ENCODE measurements around the gene MUC5AC. TPM values are rescaled to one million over a fixed set of nuclear protein-coding genes. Genes with fewer than 3 reads are reported as not detected.
"Not testable (repeated sequence)": the region's sequence is repeated elsewhere in the genome, so short reads cannot be mapped to it uniquely, and the experiment has no call there.

The MUC5AC gene
- total RNA-seq, 2 experiments from 2014 or later: not detected

- no peak for ATAC-seq (ENCODE audit: poor library complexity)
- TF ChIP-seq CTCF (IDR thresholded peaks at IDR 0.05): no peak
- Histone ChIP-seq H3K27me3 (ENCODE audit: control insufficient read depth in 1 of 2, insufficient read depth in 2 of 2, low read length in 2 of 2) (no peaks in the 10 kb centered on the region), H3K4me1 (ENCODE audit: insufficient read depth, low read length) (peaks cover 9% of the 10 kb centered on the region), H3K4me3 (ENCODE audit: low read length) (no peak overlapping the region), H3K27ac (ENCODE audit: low read depth in 1 of 2, low read length in 2 of 2) (no peak overlapping the region), H3K9me3 (ENCODE audit: control insufficient read depth in 1 of 2, insufficient read depth in 1 of 2, low read length in 2 of 2) (peaks cover 0 to 10% of the 10 kb centered on the region in 2 experiments), H3K36me3 (ENCODE audit: insufficient read depth, low read length) (no peaks in the 10 kb centered on the region)
- no peaks in the 10 kb centered on the region for H3K4me1 Mint-ChIP-seq (ENCODE audit: low read depth)
- no peaks in the 10 kb centered on the region for H3K36me3 Mint-ChIP-seq (ENCODE audit: low read depth)
- H3K27me3 Mint-ChIP-seq: no peaks in the 10 kb centered on the region
- ChIA-PET POLR2A (no interaction called here), CTCF (no interaction called here)
- H3K27ac Mint-ChIP-seq: no peak overlapping the region
- no peak overlapping the region for H3K4me3 Mint-ChIP-seq
- intact Hi-C loops (cut with DNase I, micrococcal nuclease): no loop called here
- H3K9me3 Mint-ChIP-seq: no peaks in the 10 kb centered on the region
- DNase-seq: no peak
Observed at GRCh38 chr11:1180947-1181391, 23.2 kb downstream of the MUC5AC start.

GRCh38 chr11:1181420-1181819 lies 23.7 kb downstream of the MUC5AC start:
- Histone ChIP-seq H3K4me1 (ENCODE audit: insufficient read depth, low read length) (peaks cover 9% of the 10 kb centered on the region), H3K27ac (ENCODE audit: low read depth in 1 of 2, low read length in 2 of 2) (no peak overlapping the region), H3K36me3 (ENCODE audit: insufficient read depth, low read length) (no peaks in the 10 kb centered on the region), H3K9me3 (ENCODE audit: control insufficient read depth in 1 of 2, insufficient read depth in 1 of 2, low read length in 2 of 2) (peaks cover 0 to 5% of the 10 kb centered on the region in 2 experiments), H3K27me3 (ENCODE audit: control insufficient read depth in 1 of 2, insufficient read depth in 2 of 2, low read length in 2 of 2) (peaks cover 0 to 2% of the 10 kb centered on the region in 2 experiments), H3K4me3 (ENCODE audit: low read length) (no peak overlapping the region)
- no peak for ATAC-seq (ENCODE audit: poor library complexity)
- intact Hi-C loops (cut with DNase I, micrococcal nuclease): no loop called here
- Mint-ChIP-seq H3K27me3 (no peaks in the 10 kb centered on the region), H3K9me3 (no peaks in the 10 kb centered on the region), H3K36me3 (ENCODE audit: low read depth) (no peaks in the 10 kb centered on the region), H3K27ac (no peak overlapping the region), H3K4me1 (ENCODE audit: low read depth) (no peaks in the 10 kb centered on the region), H3K4me3 (no peak overlapping the region)
- no peak for DNase-seq
- POLR2A ChIA-PET: no interaction called here
- TF ChIP-seq CTCF (IDR thresholded peaks at IDR 0.05): no peak
- CTCF ChIA-PET: no interaction called here

- Histone ChIP-seq H3K27me3 (ENCODE audit: control insufficient read depth in 1 of 2, insufficient read depth in 2 of 2, low read length in 2 of 2) (peaks cover 0 to 2% of the 10 kb centered on the region in 2 experiments), H3K4me1 (ENCODE audit: insufficient read depth, low read length) (peaks cover 9% of the 10 kb centered on the region), H3K4me3 (ENCODE audit: low read length) (no peak overlapping the region), H3K36me3 (ENCODE audit: insufficient read depth, low read length) (no peaks in the 10 kb centered on the region), H3K27ac (ENCODE audit: low read depth in 1 of 2, low read length in 2 of 2) (no peak overlapping the region), H3K9me3 (ENCODE audit: control insufficient read depth in 1 of 2, insufficient read depth in 1 of 2, low read length in 2 of 2) (peaks cover 0 to under 1% of the 10 kb centered on the region in 2 experiments)
- CTCF ChIA-PET: no interaction called here
- DNase-seq: peak in 3 of 14 experiments; percentile 23 to 47 (median 36)
- no peak for TF ChIP-seq CTCF (IDR thresholded peaks at IDR 0.05)
- Mint-ChIP-seq H3K27ac (no peak overlapping the region), H3K9me3 (no peaks in the 10 kb centered on the region), H3K4me3 (no peak overlapping the region), H3K27me3 (no peaks in the 10 kb centered on the region), H3K4me1 (ENCODE audit: low read depth) (no peaks in the 10 kb centered on the region), H3K36me3 (ENCODE audit: low read depth) (no peaks in the 10 kb centered on the region)
- POLR2A ChIA-PET: no interaction called here
- no peak for ATAC-seq (ENCODE audit: poor library complexity)
- intact Hi-C loops (cut with DNase I, micrococcal nuclease): no loop called here
Observed at GRCh38 chr11:1181853-1182535, 24.2 kb downstream of the MUC5AC start.

- H3K9me3 ChIP-seq (ENCODE audit: control insufficient read depth in 1 of 2, insufficient read depth in 1 of 2, low read length in 2 of 2); H3K9me3 Mint-ChIP-seq; H3K36me3 ChIP-seq (ENCODE audit: insufficient read depth, low read length); ATAC-seq (ENCODE audit: poor library complexity); DNase-seq; H3K4me1 Mint-ChIP-seq (ENCODE audit: low read depth); H3K27ac ChIP-seq (ENCODE audit: low read depth in 1 of 2, low read length in 2 of 2); H3K4me1 ChIP-seq (ENCODE audit: insufficient read depth, low read length); CTCF ChIA-PET; H3K27ac Mint-ChIP-seq; H3K36me3 Mint-ChIP-seq (ENCODE audit: low read depth); intact Hi-C loops (cut with DNase I, micrococcal nuclease); H3K27me3 Mint-ChIP-seq; H3K4me3 Mint-ChIP-seq; H3K4me3 ChIP-seq (ENCODE audit: low read length); POLR2A ChIA-PET; H3K27me3 ChIP-seq (ENCODE audit: control insufficient read depth in 1 of 2, insufficient read depth in 2 of 2, low read length in 2 of 2): not testable (repeated sequence)
Observed at GRCh38 chr11:1184139-1184538, 26.4 kb downstream of the MUC5AC start.

- H3K27me3 Mint-ChIP-seq; H3K4me1 Mint-ChIP-seq (ENCODE audit: low read depth); POLR2A ChIA-PET; ATAC-seq (ENCODE audit: poor library complexity); H3K4me1 ChIP-seq (ENCODE audit: insufficient read depth, low read length); H3K4me3 ChIP-seq (ENCODE audit: low read length); CTCF ChIA-PET; H3K36me3 Mint-ChIP-seq (ENCODE audit: low read depth); H3K27ac Mint-ChIP-seq; H3K27ac ChIP-seq (ENCODE audit: low read depth in 1 of 2, low read length in 2 of 2); DNase-seq; H3K4me3 Mint-ChIP-seq; intact Hi-C loops (cut with DNase I, micrococcal nuclease); H3K36me3 ChIP-seq (ENCODE audit: insufficient read depth, low read length); H3K9me3 Mint-ChIP-seq; H3K27me3 ChIP-seq (ENCODE audit: control insufficient read depth in 1 of 2, insufficient read depth in 2 of 2, low read length in 2 of 2); H3K9me3 ChIP-seq (ENCODE audit: control insufficient read depth in 1 of 2, insufficient read depth in 1 of 2, low read length in 2 of 2): not testable (repeated sequence)
Observed at GRCh38 chr11:1188451-1189130, 30.8 kb downstream of the MUC5AC start.
